Liver (tissue), 9 donors: ENCODE measurements around the gene BTBD9. TPM values are rescaled to one million over a fixed set of nuclear protein-coding genes. Genes with fewer than 3 reads are reported as not detected.

Experiments
- DNase-seq: peaks from one replicate; pipeline ENCODE4 v3.0.0-alpha.2; 2017; ENCODE audit warnings: low spot score
- H3K27ac ChIP-seq, 2 donors: one replicate each; pipeline ENCODE4 v1.7.0; 2013; ENCODE audit warnings: inconsistent platforms in 2 of 2, low read length in 2 of 2, control low read depth in 1 of 2, low read depth in 1 of 2, mild to moderate bottlenecking in 1 of 2
- H3K27me3 ChIP-seq, 4 donors: one replicate each; pipeline versions ENCODE4 v1.6.1 to v1.7.0; 2013; ENCODE audit warnings: low read length in 3 of 4, inconsistent platforms in 1 of 4, mild to moderate bottlenecking in 1 of 4, moderate library complexity in 1 of 4; ENCODE audit not compliant: control insufficient read depth in 4 of 4, insufficient read depth in 4 of 4
- H3K36me3 ChIP-seq, 4 donors: one replicate each; pipeline versions ENCODE4 v1.6.1 to v1.7.0; 2013; ENCODE audit warnings: low read length in 3 of 4, mild to moderate bottlenecking in 3 of 4, low read depth in 1 of 4, moderate library complexity in 1 of 4; ENCODE audit not compliant: control insufficient read depth in 4 of 4, insufficient read depth in 3 of 4
- H3K4me1 ChIP-seq, 4 donors: one replicate each; pipeline versions ENCODE4 v1.6.1 to v1.7.0; 2013; ENCODE audit warnings: low read length in 3 of 4, mild to moderate bottlenecking in 3 of 4, moderate library complexity in 1 of 4; ENCODE audit not compliant: control insufficient read depth in 4 of 4, insufficient read depth in 4 of 4
- H3K4me3 ChIP-seq, 3 donors: one replicate each; pipeline versions ENCODE4 v1.6.1 to v1.7.0; 2013; ENCODE audit warnings: low read length in 3 of 3, control low read depth in 1 of 3, low read depth in 1 of 3, mild to moderate bottlenecking in 1 of 3
- H3K9ac ChIP-seq, 2 donors: one replicate each; pipeline ENCODE4 v1.7.0; 2013; ENCODE audit warnings: low read length in 2 of 2, mild to moderate bottlenecking in 2 of 2, moderate library complexity in 2 of 2, control low read depth in 1 of 2, low read depth in 1 of 2
- H3K9me3 ChIP-seq, 4 donors: one replicate each; pipeline versions ENCODE4 v1.6.1 to v1.7.0; 2013; ENCODE audit warnings: low read length in 3 of 4; ENCODE audit not compliant: control insufficient read depth in 4 of 4
- EGR1 ChIP-seq, 2 donors: IDR thresholded peaks; 2 replicates each; pipeline ENCODE4 v1.6.1; 2016 to 2018; ENCODE audit warnings: antibody characterized with exemption in 2 of 2, low read depth in 2 of 2
- FOXA1 ChIP-seq: IDR thresholded peaks from 2 replicates; pipeline ENCODE4 v1.6.1; 2016; ENCODE audit warnings: antibody characterized with exemption
- FOXA2 ChIP-seq: IDR thresholded peaks from 2 replicates; pipeline ENCODE4 v1.6.1; 2016; ENCODE audit warnings: antibody characterized with exemption
- GABPA ChIP-seq, 2 donors: IDR thresholded peaks in 1 of 2; conservative IDR thresholded peaks in 1 of 2; 2 replicates each; pipeline ENCODE4 v1.6.1; 2016; ENCODE audit warnings: antibody characterized with exemption in 2 of 2, mild to moderate bottlenecking in 1 of 2, moderate library complexity in 1 of 2
- HNF4G ChIP-seq: IDR thresholded peaks from 2 replicates; pipeline ENCODE4 v1.6.1; 2016; ENCODE audit warnings: antibody characterized with exemption
- RAD21 ChIP-seq, 2 donors: IDR thresholded peaks; 2 replicates each; pipeline ENCODE4 v1.6.1; 2016; ENCODE audit warnings: antibody characterized with exemption in 2 of 2, mild to moderate bottlenecking in 2 of 2
- RXRA ChIP-seq, 2 donors: IDR thresholded peaks; 2 replicates each; pipeline ENCODE4 v1.6.1; 2017 to 2018; ENCODE audit warnings: antibody characterized with exemption in 2 of 2, mild to moderate bottlenecking in 1 of 2
- SP1 ChIP-seq: IDR thresholded peaks from 2 replicates; pipeline ENCODE4 v1.6.1; 2018; ENCODE audit warnings: antibody characterized with exemption, mild to moderate bottlenecking
- TAF1 ChIP-seq: conservative IDR thresholded peaks from 2 replicates; pipeline ENCODE4 v1.6.1; 2016; ENCODE audit warnings: antibody characterized with exemption, mild to moderate bottlenecking
- YY1 ChIP-seq: IDR thresholded peaks from 2 replicates; pipeline ENCODE4 v1.6.1; 2016; ENCODE audit warnings: antibody characterized with exemption, mild to moderate bottlenecking
- WGBS: extraction: QIAGEN DNeasy Blood & Tissue Kit; methylation state at CpG from one replicate; pipeline ENCODE4 v1.1.7; 2013; 5-methylcytosine and 5-hydroxymethylcytosine counted together
- polyA plus RNA-seq, 2 donors: library from polyadenylated mRNA; stranded (reverse) in 1 of 2; unstranded in 1 of 2; fragments of 200-250 nt in 1 of 2; fragments of >200 nt in 1 of 2; fragmentation: Nextera tagmentation in 1 of 2; extraction: Ambion mirVana in 1 of 2; gene quantifications; one replicate each; pipeline versions ENCODE4 v1.2.1 to v1.2.3, GENCODE V29; 2013 to 2015
- total RNA-seq, 2 donors: library from RNA; depleted of rRNA; stranded (reverse); fragments of >200 nt; gene quantifications; one replicate each; pipeline ENCODE4 v1.2.3, GENCODE V29; 2014
- TF ChIP-seq, protein P1 (sequence below): IDR thresholded peaks from 2 replicates; pipeline ENCODE4 v1.6.1; 2016; ENCODE audit warnings: antibody characterized with exemption
- TF ChIP-seq, protein P2 (sequence below): IDR thresholded peaks from 2 replicates; pipeline ENCODE4 v1.6.1; 2016; ENCODE audit warnings: antibody characterized with exemption
- TF ChIP-seq, protein P3 (sequence below): fragments of 150-350 bp; IDR thresholded peaks from 2 replicates; pipeline ENCODE4 v1.5.1; 2017; ENCODE audit warnings: improper control_type of control experiment, low read depth, low read length; ENCODE audit not compliant: missing input control
- TF ChIP-seq, protein P4 (sequence below): IDR thresholded peaks from 2 replicates; pipeline ENCODE4 v1.6.1; 2016; ENCODE audit warnings: antibody characterized with exemption, mild to moderate bottlenecking
- TF ChIP-seq, protein P5 (sequence below): IDR thresholded peaks from 2 replicates; pipeline ENCODE4 v1.6.1; 2016; ENCODE audit warnings: antibody characterized with exemption
- donor health status: healthy.
- donor health status: healthy.
- donor health status: healthy.
- donor health status: healthy.
- donor health status: healthy.

Gene BTBD9
- total and polyA plus RNA-seq, 4 donors, result 2.0 to 12.4 (median 5.7) TPM

DNA sequence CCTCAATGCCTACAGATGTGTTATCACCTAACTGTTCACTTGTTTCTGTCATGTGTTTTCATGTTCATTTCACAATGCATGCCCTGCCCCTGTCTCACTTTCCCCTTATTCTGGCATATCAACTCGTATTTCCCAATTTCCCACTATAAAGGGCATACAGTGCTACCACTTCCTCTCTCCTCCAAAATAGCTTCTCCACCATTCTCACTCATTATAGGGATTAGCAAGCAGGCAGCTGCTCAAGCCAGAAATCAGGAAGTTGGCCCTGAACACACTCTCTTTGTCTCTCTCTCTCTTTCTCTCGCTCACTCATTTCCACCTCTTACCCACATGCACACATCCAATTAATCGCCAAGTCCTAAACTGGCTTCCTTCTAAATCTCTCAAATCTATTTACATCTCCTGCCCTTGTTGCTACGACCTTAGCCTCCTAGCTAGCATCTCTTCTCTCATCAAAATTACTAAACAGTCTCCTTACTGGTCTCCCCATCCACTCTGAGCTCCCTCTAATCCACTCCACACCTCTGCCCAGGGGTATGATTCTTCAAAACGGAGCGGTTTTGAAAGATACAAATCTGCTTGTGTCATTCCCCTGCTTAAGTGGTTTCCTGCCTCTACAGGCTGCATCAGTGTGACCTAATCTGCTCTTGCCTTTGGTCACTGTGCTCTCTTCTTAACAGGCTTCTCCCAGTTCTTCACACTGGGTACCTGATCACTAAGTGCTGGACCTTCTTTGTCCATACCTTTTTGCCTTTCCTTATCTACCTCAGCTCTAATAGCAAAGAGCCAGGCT is 196.2 kb downstream of the BTBD9 start:
- DNase-seq, result no peak
- TF ChIP-seq TAF1 (no peak), FOXA1 (no peak), SP1 (no peak), GABPA (IDR thresholded peaks at IDR 0.05 in 1 of 2, conservative IDR thresholded peaks at IDR 0.05 in 1 of 2) (no peak), YY1 (no peak), FOXA2 (no peak), EGR1 (IDR thresholded peaks at IDR 0.05; ENCODE audit: low read depth in 2 of 2) (no peak), RXRA (IDR thresholded peaks at IDR 0.05) (no peak), HNF4G (no peak), RAD21 (IDR thresholded peaks at IDR 0.05) (no peak)
- TF ChIP-seq, protein P1, sequence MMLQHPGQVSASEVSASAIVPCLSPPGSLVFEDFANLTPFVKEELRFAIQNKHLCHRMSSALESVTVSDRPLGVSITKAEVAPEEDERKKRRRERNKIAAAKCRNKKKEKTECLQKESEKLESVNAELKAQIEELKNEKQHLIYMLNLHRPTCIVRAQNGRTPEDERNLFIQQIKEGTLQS, result no peak
- TF ChIP-seq, protein P2, sequence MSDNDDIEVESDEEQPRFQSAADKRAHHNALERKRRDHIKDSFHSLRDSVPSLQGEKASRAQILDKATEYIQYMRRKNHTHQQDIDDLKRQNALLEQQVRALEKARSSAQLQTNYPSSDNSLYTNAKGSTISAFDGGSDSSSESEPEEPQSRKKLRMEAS, result no peak
- TF ChIP-seq, protein P3, sequence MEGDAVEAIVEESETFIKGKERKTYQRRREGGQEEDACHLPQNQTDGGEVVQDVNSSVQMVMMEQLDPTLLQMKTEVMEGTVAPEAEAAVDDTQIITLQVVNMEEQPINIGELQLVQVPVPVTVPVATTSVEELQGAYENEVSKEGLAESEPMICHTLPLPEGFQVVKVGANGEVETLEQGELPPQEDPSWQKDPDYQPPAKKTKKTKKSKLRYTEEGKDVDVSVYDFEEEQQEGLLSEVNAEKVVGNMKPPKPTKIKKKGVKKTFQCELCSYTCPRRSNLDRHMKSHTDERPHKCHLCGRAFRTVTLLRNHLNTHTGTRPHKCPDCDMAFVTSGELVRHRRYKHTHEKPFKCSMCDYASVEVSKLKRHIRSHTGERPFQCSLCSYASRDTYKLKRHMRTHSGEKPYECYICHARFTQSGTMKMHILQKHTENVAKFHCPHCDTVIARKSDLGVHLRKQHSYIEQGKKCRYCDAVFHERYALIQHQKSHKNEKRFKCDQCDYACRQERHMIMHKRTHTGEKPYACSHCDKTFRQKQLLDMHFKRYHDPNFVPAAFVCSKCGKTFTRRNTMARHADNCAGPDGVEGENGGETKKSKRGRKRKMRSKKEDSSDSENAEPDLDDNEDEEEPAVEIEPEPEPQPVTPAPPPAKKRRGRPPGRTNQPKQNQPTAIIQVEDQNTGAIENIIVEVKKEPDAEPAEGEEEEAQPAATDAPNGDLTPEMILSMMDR, result no peak
- TF ChIP-seq, protein P4, sequence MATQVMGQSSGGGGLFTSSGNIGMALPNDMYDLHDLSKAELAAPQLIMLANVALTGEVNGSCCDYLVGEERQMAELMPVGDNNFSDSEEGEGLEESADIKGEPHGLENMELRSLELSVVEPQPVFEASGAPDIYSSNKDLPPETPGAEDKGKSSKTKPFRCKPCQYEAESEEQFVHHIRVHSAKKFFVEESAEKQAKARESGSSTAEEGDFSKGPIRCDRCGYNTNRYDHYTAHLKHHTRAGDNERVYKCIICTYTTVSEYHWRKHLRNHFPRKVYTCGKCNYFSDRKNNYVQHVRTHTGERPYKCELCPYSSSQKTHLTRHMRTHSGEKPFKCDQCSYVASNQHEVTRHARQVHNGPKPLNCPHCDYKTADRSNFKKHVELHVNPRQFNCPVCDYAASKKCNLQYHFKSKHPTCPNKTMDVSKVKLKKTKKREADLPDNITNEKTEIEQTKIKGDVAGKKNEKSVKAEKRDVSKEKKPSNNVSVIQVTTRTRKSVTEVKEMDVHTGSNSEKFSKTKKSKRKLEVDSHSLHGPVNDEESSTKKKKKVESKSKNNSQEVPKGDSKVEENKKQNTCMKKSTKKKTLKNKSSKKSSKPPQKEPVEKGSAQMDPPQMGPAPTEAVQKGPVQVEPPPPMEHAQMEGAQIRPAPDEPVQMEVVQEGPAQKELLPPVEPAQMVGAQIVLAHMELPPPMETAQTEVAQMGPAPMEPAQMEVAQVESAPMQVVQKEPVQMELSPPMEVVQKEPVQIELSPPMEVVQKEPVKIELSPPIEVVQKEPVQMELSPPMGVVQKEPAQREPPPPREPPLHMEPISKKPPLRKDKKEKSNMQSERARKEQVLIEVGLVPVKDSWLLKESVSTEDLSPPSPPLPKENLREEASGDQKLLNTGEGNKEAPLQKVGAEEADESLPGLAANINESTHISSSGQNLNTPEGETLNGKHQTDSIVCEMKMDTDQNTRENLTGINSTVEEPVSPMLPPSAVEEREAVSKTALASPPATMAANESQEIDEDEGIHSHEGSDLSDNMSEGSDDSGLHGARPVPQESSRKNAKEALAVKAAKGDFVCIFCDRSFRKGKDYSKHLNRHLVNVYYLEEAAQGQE, result no peak
- TF ChIP-seq, protein P5, sequence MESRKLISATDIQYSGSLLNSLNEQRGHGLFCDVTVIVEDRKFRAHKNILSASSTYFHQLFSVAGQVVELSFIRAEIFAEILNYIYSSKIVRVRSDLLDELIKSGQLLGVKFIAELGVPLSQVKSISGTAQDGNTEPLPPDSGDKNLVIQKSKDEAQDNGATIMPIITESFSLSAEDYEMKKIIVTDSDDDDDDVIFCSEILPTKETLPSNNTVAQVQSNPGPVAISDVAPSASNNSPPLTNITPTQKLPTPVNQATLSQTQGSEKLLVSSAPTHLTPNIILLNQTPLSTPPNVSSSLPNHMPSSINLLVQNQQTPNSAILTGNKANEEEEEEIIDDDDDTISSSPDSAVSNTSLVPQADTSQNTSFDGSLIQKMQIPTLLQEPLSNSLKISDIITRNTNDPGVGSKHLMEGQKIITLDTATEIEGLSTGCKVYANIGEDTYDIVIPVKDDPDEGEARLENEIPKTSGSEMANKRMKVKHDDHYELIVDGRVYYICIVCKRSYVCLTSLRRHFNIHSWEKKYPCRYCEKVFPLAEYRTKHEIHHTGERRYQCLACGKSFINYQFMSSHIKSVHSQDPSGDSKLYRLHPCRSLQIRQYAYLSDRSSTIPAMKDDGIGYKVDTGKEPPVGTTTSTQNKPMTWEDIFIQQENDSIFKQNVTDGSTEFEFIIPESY, result no peak
- no peak overlapping the region for H3K4me3 ChIP-seq
- no peak overlapping the region for H3K27ac ChIP-seq
- H3K9ac ChIP-seq, result no peak overlapping the region
- H3K27me3 ChIP-seq, result no peaks in the 10 kb centered on the region
- H3K36me3 ChIP-seq, result no peaks in the 10 kb centered on the region
- peaks cover 0 to 6% (median 0%) of the 10 kb centered on the region in 4 donors for H3K4me1 ChIP-seq
- H3K9me3 ChIP-seq, result no peaks in the 10 kb centered on the region
- WGBS, result 77% methylated on average over 6 of the region's 6 CpGs
